Measurements from ENCODE around the gene ECM1.

DNA sequence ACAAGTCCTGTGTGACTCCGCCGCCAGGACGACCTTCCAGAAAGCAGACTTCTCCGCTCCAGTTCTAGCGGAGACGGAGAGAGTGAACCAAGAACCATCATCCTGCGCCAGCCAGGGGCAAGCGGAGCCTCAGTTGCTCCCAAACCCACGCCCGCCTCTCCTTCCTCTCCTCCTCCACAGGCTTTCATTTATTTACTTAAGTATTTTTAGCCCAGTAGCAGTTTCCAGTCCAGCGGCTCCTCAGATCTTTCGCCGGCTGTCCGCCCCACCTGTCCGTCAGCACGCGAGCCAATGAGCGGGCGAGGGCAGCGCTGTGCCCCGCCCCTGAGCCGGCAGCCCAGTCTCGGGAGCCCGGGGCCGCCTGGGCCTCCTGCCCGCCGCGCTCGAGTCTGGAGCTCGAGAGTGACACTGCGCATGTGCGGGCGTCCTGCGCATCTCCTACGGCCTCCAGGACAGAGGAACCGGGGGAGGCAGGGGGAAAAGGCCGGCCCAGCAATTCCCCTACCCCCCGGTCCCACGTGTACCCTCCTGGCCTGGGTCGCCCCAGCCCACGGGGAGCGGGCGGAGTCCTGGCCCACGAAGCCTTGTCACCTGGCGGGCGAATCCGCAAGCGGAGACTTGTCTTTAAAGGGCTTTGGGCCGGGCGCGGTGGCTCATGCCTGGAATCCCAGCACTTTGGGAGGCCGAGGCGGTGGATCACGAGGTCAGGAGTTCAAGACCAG lies 7.6 kb downstream of the ECM1 start, which contains the start of gene FALEC:
- TF ChIP-seq, protein P1, sequence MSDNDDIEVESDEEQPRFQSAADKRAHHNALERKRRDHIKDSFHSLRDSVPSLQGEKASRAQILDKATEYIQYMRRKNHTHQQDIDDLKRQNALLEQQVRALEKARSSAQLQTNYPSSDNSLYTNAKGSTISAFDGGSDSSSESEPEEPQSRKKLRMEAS (IDR thresholded peaks at IDR 0.05; ENCODE audit: insufficient read depth, insufficient read length): no peak
- TF ChIP-seq POLR2A (IDR thresholded peaks at IDR 0.05; ENCODE audit: low read depth, low read length) (peak; percentile 44), POLR2AphosphoS5 (IDR thresholded peaks at IDR 0.05; ENCODE audit: insufficient read depth, low read depth, low read length) (peak; percentile 61), EZH2 (IDR thresholded peaks at IDR 0.05; ENCODE audit: borderline replicate concordance, low read depth, low read length, severe bottlenecking) (no peak), MYC (IDR thresholded peaks at IDR 0.05; ENCODE audit: low read depth, low read length) (no peak)
- TF ChIP-seq, protein P2, sequence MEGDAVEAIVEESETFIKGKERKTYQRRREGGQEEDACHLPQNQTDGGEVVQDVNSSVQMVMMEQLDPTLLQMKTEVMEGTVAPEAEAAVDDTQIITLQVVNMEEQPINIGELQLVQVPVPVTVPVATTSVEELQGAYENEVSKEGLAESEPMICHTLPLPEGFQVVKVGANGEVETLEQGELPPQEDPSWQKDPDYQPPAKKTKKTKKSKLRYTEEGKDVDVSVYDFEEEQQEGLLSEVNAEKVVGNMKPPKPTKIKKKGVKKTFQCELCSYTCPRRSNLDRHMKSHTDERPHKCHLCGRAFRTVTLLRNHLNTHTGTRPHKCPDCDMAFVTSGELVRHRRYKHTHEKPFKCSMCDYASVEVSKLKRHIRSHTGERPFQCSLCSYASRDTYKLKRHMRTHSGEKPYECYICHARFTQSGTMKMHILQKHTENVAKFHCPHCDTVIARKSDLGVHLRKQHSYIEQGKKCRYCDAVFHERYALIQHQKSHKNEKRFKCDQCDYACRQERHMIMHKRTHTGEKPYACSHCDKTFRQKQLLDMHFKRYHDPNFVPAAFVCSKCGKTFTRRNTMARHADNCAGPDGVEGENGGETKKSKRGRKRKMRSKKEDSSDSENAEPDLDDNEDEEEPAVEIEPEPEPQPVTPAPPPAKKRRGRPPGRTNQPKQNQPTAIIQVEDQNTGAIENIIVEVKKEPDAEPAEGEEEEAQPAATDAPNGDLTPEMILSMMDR (IDR thresholded peaks at IDR 0.05; ENCODE audit: extremely low read depth in 1 of 2, insufficient read depth in 1 of 2, low read depth in 1 of 2, low read length in 2 of 2): no peak
